Keratinocyte (primary cell): Measurements from ENCODE around the gene BRF1. TPM values are rescaled to one million over a fixed set of nuclear protein-coding genes. Genes with fewer than 3 reads are reported as not detected.

Experiments used
- DNase-seq: peaks from one replicate; pipeline ENCODE4 v3.0.0-alpha.2; 2011; ENCODE audit warnings: low read depth, missing footprints, low spot score
- FAIRE-seq: peaks from 2 replicates; lab custom pipeline; 2011; peaks lifted over from hg19 to GRCh38; lab: Jason Lieb, UNC
- H2AFZ ChIP-seq: 2 replicates; pipeline ENCODE4 v1.6.0; 2012; ENCODE audit warnings: low read length, control low read depth, inconsistent platforms; ENCODE audit not compliant: control insufficient read depth
- H3K27ac ChIP-seq: 2 replicates; pipeline ENCODE4 v1.5.1; 2011; ENCODE audit warnings: low read length; ENCODE audit not compliant: control insufficient read depth, insufficient read depth
- H3K27me3 ChIP-seq: 3 replicates; pipeline ENCODE4 v1.6.0; 2011; ENCODE audit warnings: low read length; ENCODE audit not compliant: control insufficient read depth, insufficient read depth; ENCODE audit errors: extremely low read depth
- H3K36me3 ChIP-seq, 2 experiments: 2 replicates in 1 of 2; 3 replicates in 1 of 2; pipeline ENCODE4 v1.5.1; 2011; ENCODE audit warnings: low read length in 2 of 2, mild to moderate bottlenecking in 1 of 2; ENCODE audit not compliant: control insufficient read depth in 2 of 2, insufficient read depth in 2 of 2; ENCODE audit errors: extremely low read depth in 1 of 2
- H3K4me1 ChIP-seq: 3 replicates; pipeline ENCODE4 v1.5.1; 2011; ENCODE audit warnings: low read length; ENCODE audit not compliant: control insufficient read depth, insufficient read depth; ENCODE audit errors: extremely low read depth
- H3K4me2 ChIP-seq: 3 replicates; pipeline ENCODE4 v1.6.0; 2011; ENCODE audit warnings: low read depth, low read length; ENCODE audit not compliant: control insufficient read depth, insufficient read depth; ENCODE audit errors: extremely low read depth
- H3K4me3 ChIP-seq, 3 experiments: fragments of 200-600 bp in 1 of 3; sonication (generic) in 1 of 3; 2 replicates in 2 of 3; 3 replicates in 1 of 3; pipeline ENCODE4 v1.5.1; 2011 to 2016; ENCODE audit warnings: low read length in 3 of 3, mild to moderate bottlenecking in 3 of 3, control low read depth in 2 of 3, inconsistent platforms in 1 of 3, low read depth in 1 of 3, mixed read lengths in 1 of 3, mixed run types in 1 of 3, moderate library complexity in 1 of 3; ENCODE audit not compliant: control insufficient read depth in 2 of 3, insufficient read depth in 2 of 3; ENCODE audit errors: extremely low read depth in 1 of 3
- H3K79me2 ChIP-seq: 2 replicates; pipeline ENCODE4 v1.6.0; 2012; ENCODE audit warnings: low read length; ENCODE audit not compliant: control insufficient read depth, insufficient read depth
- H3K9ac ChIP-seq: 3 replicates; pipeline ENCODE4 v1.6.0; 2011; ENCODE audit warnings: low read length; ENCODE audit not compliant: control insufficient read depth, insufficient read depth; ENCODE audit errors: extremely low read depth
- H3K9me1 ChIP-seq: 3 replicates; pipeline ENCODE4 v1.6.0; 2011; ENCODE audit warnings: low read length; ENCODE audit not compliant: control insufficient read depth, insufficient read depth; ENCODE audit errors: extremely low read depth
- H3K9me3 ChIP-seq: 2 replicates; pipeline ENCODE4 v1.5.1; 2012; ENCODE audit warnings: low read depth, low read length; ENCODE audit not compliant: control insufficient read depth
- H4K20me1 ChIP-seq: 3 replicates; pipeline ENCODE4 v1.6.0; 2011; ENCODE audit warnings: low read length; ENCODE audit not compliant: control insufficient read depth, insufficient read depth; ENCODE audit errors: extremely low read depth
- EZH2 ChIP-seq: IDR thresholded peaks from one replicate; pipeline ENCODE4 v1.6.1; 2012; ENCODE audit warnings: inconsistent platforms, mild to moderate bottlenecking, low read length, moderate library complexity
- dilution Hi-C: fragments of 300-500 bp; cut with MboI; formaldehyde crosslinking; loops from one replicate; pipeline ENCODE4 v1.7.0; 2020; ENCODE audit warnings: low sequenced_read_pairs; ENCODE audit not compliant: extremely low pct_ligation_motif_present
- polyA plus RNA-seq, 5 experiments: library from polyadenylated mRNA; depleted of rRNA in 3 of 5; stranded (reverse) in 3 of 5; stranded (forward) in 1 of 5; unstranded in 1 of 5; fragments of >200 nt; gene quantifications; 1 replicate in 1 of 5; 2 replicates in 3 of 5; 3 replicates in 1 of 5; pipeline versions ENCODE4 v1.2.1 to v1.2.3, GENCODE V29; 2011 to 2012; ENCODE audit warnings: missing spikeins in 2 of 5, low read depth in 1 of 5, low replicate concordance in 1 of 5
- TF ChIP-seq, protein P1 (sequence below), 3 experiments: IDR thresholded peaks in 1 of 3; conservative IDR thresholded peaks in 1 of 3; optimal IDR thresholded peaks in 1 of 3; 2 replicates in 2 of 3; 3 replicates in 1 of 3; pipeline versions ENCODE3 to v1.5.1; 2011; ENCODE audit warnings: low read length in 3 of 3, mild to moderate bottlenecking in 3 of 3, moderate library complexity in 2 of 3, control low read depth in 1 of 3, inconsistent platforms in 1 of 3; ENCODE audit not compliant: insufficient read depth in 2 of 3; ENCODE audit errors: extremely low read depth in 1 of 3

Gene BRF1
- polyA plus RNA-seq, 1 donor (not counting 4 experiments of a cell fraction or from before 2014, with no cell fraction given) = 6.5 TPM

- dilution Hi-C loops = no loop called here
- H3K36me3 ChIP-seq = peaks cover under 1 to 9% of the 10 kb centered on the region in 2 experiments
- no peaks in the 10 kb centered on the region for H3K9me3 ChIP-seq
- no peak overlapping the region for H3K4me3 ChIP-seq
- no peaks in the 10 kb centered on the region for H3K27me3 ChIP-seq
- DNase-seq (no peak), FAIRE-seq (no peak)
- H3K4me1 ChIP-seq = no peaks in the 10 kb centered on the region
- TF ChIP-seq EZH2 = no peak
- TF ChIP-seq, protein P1, sequence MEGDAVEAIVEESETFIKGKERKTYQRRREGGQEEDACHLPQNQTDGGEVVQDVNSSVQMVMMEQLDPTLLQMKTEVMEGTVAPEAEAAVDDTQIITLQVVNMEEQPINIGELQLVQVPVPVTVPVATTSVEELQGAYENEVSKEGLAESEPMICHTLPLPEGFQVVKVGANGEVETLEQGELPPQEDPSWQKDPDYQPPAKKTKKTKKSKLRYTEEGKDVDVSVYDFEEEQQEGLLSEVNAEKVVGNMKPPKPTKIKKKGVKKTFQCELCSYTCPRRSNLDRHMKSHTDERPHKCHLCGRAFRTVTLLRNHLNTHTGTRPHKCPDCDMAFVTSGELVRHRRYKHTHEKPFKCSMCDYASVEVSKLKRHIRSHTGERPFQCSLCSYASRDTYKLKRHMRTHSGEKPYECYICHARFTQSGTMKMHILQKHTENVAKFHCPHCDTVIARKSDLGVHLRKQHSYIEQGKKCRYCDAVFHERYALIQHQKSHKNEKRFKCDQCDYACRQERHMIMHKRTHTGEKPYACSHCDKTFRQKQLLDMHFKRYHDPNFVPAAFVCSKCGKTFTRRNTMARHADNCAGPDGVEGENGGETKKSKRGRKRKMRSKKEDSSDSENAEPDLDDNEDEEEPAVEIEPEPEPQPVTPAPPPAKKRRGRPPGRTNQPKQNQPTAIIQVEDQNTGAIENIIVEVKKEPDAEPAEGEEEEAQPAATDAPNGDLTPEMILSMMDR (optimal IDR thresholded peaks at IDR 0.05 in 1 of 3, IDR thresholded peaks at IDR 0.05 in 1 of 3, conservative IDR thresholded peaks at IDR 0.05 in 1 of 3; ENCODE audit: extremely low read depth in 1 of 3, insufficient read depth in 2 of 3, low read length in 3 of 3) = no peak
- H4K20me1 ChIP-seq = no peaks in the 10 kb centered on the region
- H3K79me2 ChIP-seq = no peaks in the 10 kb centered on the region
- H2AFZ ChIP-seq = no peak overlapping the region
- no peaks in the 10 kb centered on the region for H3K9me1 ChIP-seq
- H3K9ac ChIP-seq = no peak overlapping the region
- no peak overlapping the region for H3K27ac ChIP-seq
- H3K4me2 ChIP-seq = no peak overlapping the region
Measured at GRCh38 chr14:105256292-105256960, 44.4 kb downstream of the BRF1 start.

DNA sequence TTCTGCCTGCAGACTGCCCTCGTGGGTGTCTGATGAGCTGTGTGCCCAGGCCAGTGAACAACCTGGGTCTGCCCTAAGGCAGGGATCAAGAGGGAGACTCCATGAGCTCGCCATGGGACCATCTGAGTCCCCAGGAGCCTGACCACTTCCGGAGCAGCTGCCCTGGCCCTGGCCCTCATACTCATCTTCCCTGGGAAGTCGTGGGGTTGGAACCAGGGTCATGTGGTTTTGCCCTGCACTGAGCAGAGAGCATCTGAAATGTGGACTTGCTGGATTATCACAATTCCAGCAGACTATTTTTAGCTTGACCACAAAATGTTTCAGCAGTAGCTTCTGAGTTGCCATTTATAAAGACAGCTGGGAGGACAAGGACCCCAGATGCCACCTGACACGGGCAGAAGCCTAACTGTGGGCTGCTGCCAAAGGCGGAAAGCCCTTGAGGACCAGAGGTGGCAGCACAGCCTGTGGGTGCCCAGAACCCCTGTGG lies 45.7 kb downstream of the BRF1 start:
- dilution Hi-C loops = no loop called here
- TF ChIP-seq EZH2 = no peak
- TF ChIP-seq, protein P1 (optimal IDR thresholded peaks at IDR 0.05 in 1 of 3, IDR thresholded peaks at IDR 0.05 in 1 of 3, conservative IDR thresholded peaks at IDR 0.05 in 1 of 3; ENCODE audit: extremely low read depth in 1 of 3, insufficient read depth in 2 of 3, low read length in 3 of 3) = no peak
- Histone ChIP-seq H3K79me2 (peaks cover 5% of the 10 kb centered on the region), H3K9ac (no peak overlapping the region), H3K27me3 (no peaks in the 10 kb centered on the region), H3K9me3 (no peaks in the 10 kb centered on the region), H4K20me1 (no peaks in the 10 kb centered on the region), H3K4me3 (no peak overlapping the region), H3K27ac (no peak overlapping the region), H3K36me3 (peaks cover 13 to 14% of the 10 kb centered on the region in 2 experiments), H3K9me1 (no peaks in the 10 kb centered on the region), H3K4me2 (no peak overlapping the region), H2AFZ (no peak overlapping the region), H3K4me1 (no peaks in the 10 kb centered on the region)
- DNase-seq (no peak), FAIRE-seq (no peak)
